SK-N-SH treated with all-trans-retinoic acid at 6 μM for 48 hours (cell line): ENCODE data around the gene SHROOM1.

Experiments
- BACH2 ChIP-seq: fragments of 250-450 bp; sonication (Bioruptor Pico); IDR thresholded peaks from 2 replicates; pipeline ENCODE4 v1.9.0; 2021; ENCODE audit warnings: mild to moderate bottlenecking, borderline replicate concordance
- ISL1 ChIP-seq: fragments of 250-450 bp; sonication (Bioruptor Pico); IDR thresholded peaks from 2 replicates; pipeline ENCODE4 v2.1.2; 2022; ENCODE audit warnings: mild to moderate bottlenecking, moderate library complexity
- OSR1 ChIP-seq: fragments of 250-450 bp; sonication (Bioruptor Pico); IDR thresholded peaks from 2 replicates; pipeline ENCODE4 v1.8.0; 2022; ENCODE audit warnings: moderate library complexity, mild to moderate bottlenecking, inconsistent platforms
- PATZ1 ChIP-seq: fragments of 250-450 bp; sonication (Bioruptor Pico); IDR thresholded peaks from 2 replicates; pipeline ENCODE4 v1.8.0; 2020; ENCODE audit warnings: mild to moderate bottlenecking, moderate library complexity, borderline replicate concordance
- PPARA ChIP-seq: fragments of 250-450 bp; sonication (Bioruptor Pico); IDR thresholded peaks from 2 replicates; pipeline ENCODE4 v1.5.0; 2020; ENCODE audit warnings: mild to moderate bottlenecking, borderline replicate concordance
- ZC3H10 ChIP-seq: fragments of 250-450 bp; sonication (Bioruptor Pico); IDR thresholded peaks from 2 replicates; pipeline ENCODE4 v1.5.1; 2021; ENCODE audit warnings: mild to moderate bottlenecking, moderate library complexity
- ZFP3 ChIP-seq: fragments of 250-450 bp; sonication (Bioruptor Pico); IDR thresholded peaks from 2 replicates; pipeline ENCODE4 v1.5.0; 2020; ENCODE audit warnings: mild to moderate bottlenecking, moderate library complexity

- TF ChIP-seq PATZ1 (CRISPR knock-in tag), result no peak
- no peak for TF ChIP-seq ZFP3 (CRISPR knock-in tag)
- no peak for TF ChIP-seq ZC3H10 (CRISPR knock-in tag)
- no peak for TF ChIP-seq OSR1 (CRISPR knock-in tag)
- TF ChIP-seq BACH2 (CRISPR knock-in tag), result no peak
- TF ChIP-seq ISL1 (CRISPR knock-in tag), result no peak
- no peak for TF ChIP-seq PPARA (CRISPR knock-in tag)
These were observed 40.4 kb upstream of the SHROOM1 start for GRCh38 chr5:132870801-132871200.
